Measurements from ENCODE around the gene DNAJC4. TPM values are rescaled to one million over a fixed set of nuclear protein-coding genes. Genes with fewer than 3 reads are reported as not detected.

The DNAJC4 gene
- total RNA-seq, 1 donor from 2014 or later = 59.9 TPM

- Histone ChIP-seq H3K4me3 (peak overlapping the region; percentile 81), H3K9me3 (replicated peaks) (no peaks in the 10 kb centered on the region), H3K27ac (replicated peaks) (peak overlapping the region; percentile 96), H3K4me1 (peaks cover 89% of the 10 kb centered on the region), H3K36me3 (no peaks in the 10 kb centered on the region), H3K27me3 (ENCODE audit: low read depth) (no peaks in the 10 kb centered on the region)
- DNase-seq = no peak
- no peak for TF ChIP-seq CTCF (IDR thresholded peaks at IDR 0.05; ENCODE audit: borderline replicate concordance)
- intact Hi-C loops (cut with micrococcal nuclease) = no loop called here
These were observed 1.2 kb downstream of the DNAJC4 start for GRCh38 chr11:64231546-64231945.

GRCh38 chr11:64232182-64232966, 2.0 kb downstream of the DNAJC4 start:
- TF ChIP-seq CTCF (IDR thresholded peaks at IDR 0.05; ENCODE audit: borderline replicate concordance) = no peak
- H3K27me3 ChIP-seq (ENCODE audit: low read depth) = no peaks in the 10 kb centered on the region
- peak overlapping the region; percentile 30 for H3K27ac ChIP-seq (replicated peaks)
- intact Hi-C loops (cut with micrococcal nuclease) = no loop called here
- H3K4me3 ChIP-seq = no peak overlapping the region
- no peak for DNase-seq
- H3K4me1 ChIP-seq = peaks cover 86% of the 10 kb centered on the region
- H3K36me3 ChIP-seq = peaks cover 3% of the 10 kb centered on the region
- no peaks in the 10 kb centered on the region for H3K9me3 ChIP-seq (replicated peaks)

GRCh38 chr11:64232967-64233315, 2.6 kb downstream of the DNAJC4 start:
- no peak overlapping the region for H3K4me3 ChIP-seq
- H3K4me1 ChIP-seq = peaks cover 83% of the 10 kb centered on the region
- H3K9me3 ChIP-seq (replicated peaks) = no peaks in the 10 kb centered on the region
- peaks cover 9% of the 10 kb centered on the region for H3K36me3 ChIP-seq
- H3K27ac ChIP-seq (replicated peaks) = no peak overlapping the region
- no peaks in the 10 kb centered on the region for H3K27me3 ChIP-seq (ENCODE audit: low read depth)
- no peak for TF ChIP-seq CTCF (IDR thresholded peaks at IDR 0.05; ENCODE audit: borderline replicate concordance)
- intact Hi-C loops (cut with micrococcal nuclease) = no loop called here
- no peak for DNase-seq

- H3K9me3 ChIP-seq (replicated peaks) = no peaks in the 10 kb centered on the region
- H3K36me3 ChIP-seq = peaks cover 16% of the 10 kb centered on the region
- TF ChIP-seq CTCF (IDR thresholded peaks at IDR 0.05; ENCODE audit: borderline replicate concordance) = no peak
- peak; percentile 81 for DNase-seq
- H3K27ac ChIP-seq (replicated peaks) = peak within 1 kb of the TSS; percentile 95
- H3K4me3 ChIP-seq = peak within 1 kb of the TSS; percentile 85
- H3K27me3 ChIP-seq (ENCODE audit: low read depth) = no peaks in the 10 kb centered on the region
- H3K4me1 ChIP-seq = peaks cover 73% of the 10 kb centered on the region
- intact Hi-C loops (cut with micrococcal nuclease) = no loop called here
These were observed 3.7 kb downstream of the DNAJC4 start, which contains the start of gene VEGFB for GRCh38 chr11:64233913-64234586. VEGFB (plus strand) TSS chr11:64234584; CDS start chr11:64234834, 250 bp downstream.

GRCh38 chr11:64234647-64235379, 4.5 kb downstream of the DNAJC4 start:
- Histone ChIP-seq H3K36me3 (peaks cover 20% of the 10 kb centered on the region), H3K9me3 (replicated peaks) (no peaks in the 10 kb centered on the region), H3K27me3 (ENCODE audit: low read depth) (no peaks in the 10 kb centered on the region), H3K4me1 (peaks cover 67% of the 10 kb centered on the region), H3K27ac (replicated peaks) (peak overlapping the region; percentile 95), H3K4me3 (peak overlapping the region; percentile 85)
- DNase-seq = peak; percentile 57
- intact Hi-C loops (cut with micrococcal nuclease) = no loop called here
- TF ChIP-seq CTCF (IDR thresholded peaks at IDR 0.05; ENCODE audit: borderline replicate concordance) = peak; percentile 25

Measured in left ventricle myocardium inferior (tissue), 1 donor.